Stimulated activated CD8-positive, alpha-beta memory T cell treated with anti-CD3 and anti-CD28 coated beads, Interleukin-15, amount 100 ng/mL, for 1 hour (primary cell): ENCODE data around the gene LAPTM5.
A peak's percentile ranks its signal among the peaks of the same experiment; 100 is the strongest.

Experiments
- DNase-seq: peaks from one replicate; pipeline ENCODE4 v3.0.0-alpha.2; 2020; ENCODE audit warnings: low read depth

LAPTM5 gene

GRCh38 chr1:30728832-30729638, 28.5 kb downstream of the LAPTM5 start:
- DNase-seq: no peak

GRCh38 chr1:30728340-30728739, 29.2 kb downstream of the LAPTM5 start:
- no peak for DNase-seq

- DNase-seq: no peak
Measured at GRCh38 chr1:30727824-30728223, 29.8 kb downstream of the LAPTM5 start.

- no peak for DNase-seq
Measured at GRCh38 chr1:30726773-30727684, 30.5 kb downstream of the LAPTM5 start.

GRCh38 chr1:30726236-30726635, 31.3 kb downstream of the LAPTM5 start:
- no peak for DNase-seq

GRCh38 chr1:30725450-30726095, 32.0 kb downstream of the LAPTM5 start:
- no peak for DNase-seq

- DNase-seq: no peak
Measured at GRCh38 chr1:30724655-30725421, 32.7 kb downstream of the LAPTM5 start.

GRCh38 chr1:30724175-30724574, 33.4 kb downstream of the LAPTM5 start:
- DNase-seq: no peak

- DNase-seq: no peak
Measured at GRCh38 chr1:30723331-30723755, 34.2 kb downstream of the LAPTM5 start, which contains the start of gene MATN1. Gene MATN1 (minus strand): TSS chr1:30723585. CDS start chr1:30723551, 34 bp downstream.

GRCh38 chr1:30721812-30722537, 35.6 kb downstream of the LAPTM5 start:
- DNase-seq: no peak

- no peak for DNase-seq
Measured at GRCh38 chr1:30721341-30721793, 36.2 kb downstream of the LAPTM5 start.

- DNase-seq: no peak
Measured at GRCh38 chr1:30720271-30721223, 37.0 kb downstream of the LAPTM5 start.

- DNase-seq: no peak
Measured at GRCh38 chr1:30719406-30720270, 37.9 kb downstream of the LAPTM5 start.

GRCh38 chr1:30718636-30719405, 38.8 kb downstream of the LAPTM5 start:
- DNase-seq: peak; percentile 64

GRCh38 chr1:30718091-30718635, 39.4 kb downstream of the LAPTM5 start:
- DNase-seq: peak; percentile 100

- DNase-seq: no peak
Measured at GRCh38 chr1:30716646-30717045, 40.9 kb downstream of the LAPTM5 start.

- DNase-seq: no peak
Measured at GRCh38 chr1:30715886-30716285, 41.7 kb downstream of the LAPTM5 start.

GRCh38 chr1:30715216-30715615, 42.4 kb downstream of the LAPTM5 start:
- no peak for DNase-seq
